DMS 273 treated with DMSO at 0.1 percent for 48 hours (cell line): ENCODE results near the gene MTMR8.

Experiments
- DNase-seq: peaks from one replicate; lab custom pipeline; 2025; lab: John Stamatoyannopoulos, UW

MTMR8 gene

DNA sequence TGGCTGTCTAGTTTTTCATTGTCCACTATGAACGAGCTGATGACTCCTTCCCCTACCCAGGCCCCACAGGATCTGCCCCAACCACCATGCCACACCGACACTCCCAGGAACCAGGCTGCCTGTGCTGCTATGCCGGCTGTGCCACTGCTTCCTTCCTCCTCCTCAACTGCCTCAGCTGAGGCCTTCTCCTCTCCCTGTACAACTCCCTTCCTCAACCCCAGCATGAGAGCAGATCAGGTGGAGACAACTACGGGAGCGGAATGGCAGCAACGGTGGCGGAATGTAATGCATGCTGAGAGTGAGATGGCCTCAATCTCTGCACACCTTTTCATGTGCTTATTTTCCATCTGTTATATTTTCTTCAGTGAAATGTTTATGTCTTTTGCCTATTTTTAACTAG is 88.5 kb downstream of the MTMR8 start:
- DNase-seq: no peak

DNA sequence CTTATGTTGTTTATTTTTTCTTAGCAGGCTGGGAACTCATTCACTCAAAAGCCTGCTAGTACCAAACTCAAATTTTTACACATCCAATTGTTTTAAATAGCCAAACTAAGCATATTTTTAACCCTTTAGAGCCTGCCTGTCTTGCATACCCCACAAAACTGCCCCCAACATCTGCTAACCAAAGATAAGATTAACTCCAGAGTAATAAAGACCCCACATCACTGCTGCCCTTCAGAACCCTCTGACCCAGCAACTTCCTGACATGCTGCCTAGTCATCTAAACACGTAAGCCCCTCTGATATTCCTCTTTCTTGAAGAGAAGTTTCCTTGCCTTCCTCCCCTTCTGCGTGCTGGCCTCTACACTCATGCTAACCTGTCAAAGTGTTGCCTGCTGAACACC is 104.1 kb downstream of the MTMR8 start:
- DNase-seq: no peak

DNA sequence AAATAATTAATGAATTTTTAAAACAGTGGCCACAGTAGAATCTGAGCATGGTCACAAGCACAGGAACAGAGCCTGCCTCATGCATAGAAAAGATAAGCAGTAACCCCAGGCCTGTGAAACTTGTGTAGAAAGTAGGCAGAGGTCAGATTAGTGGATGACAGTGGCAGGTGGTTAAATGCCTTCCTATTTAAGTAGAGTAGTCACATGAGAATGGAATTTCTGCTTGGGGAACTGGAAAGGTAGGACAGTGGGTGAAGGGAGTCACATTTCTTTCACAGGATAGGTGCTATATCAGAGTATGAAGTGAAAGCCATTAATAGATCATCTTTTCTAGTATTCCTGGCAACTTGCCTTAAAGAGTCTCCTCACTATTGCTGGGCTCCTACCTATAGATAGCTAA is 130.0 kb downstream of the MTMR8 start:
- no peak for DNase-seq

DNA sequence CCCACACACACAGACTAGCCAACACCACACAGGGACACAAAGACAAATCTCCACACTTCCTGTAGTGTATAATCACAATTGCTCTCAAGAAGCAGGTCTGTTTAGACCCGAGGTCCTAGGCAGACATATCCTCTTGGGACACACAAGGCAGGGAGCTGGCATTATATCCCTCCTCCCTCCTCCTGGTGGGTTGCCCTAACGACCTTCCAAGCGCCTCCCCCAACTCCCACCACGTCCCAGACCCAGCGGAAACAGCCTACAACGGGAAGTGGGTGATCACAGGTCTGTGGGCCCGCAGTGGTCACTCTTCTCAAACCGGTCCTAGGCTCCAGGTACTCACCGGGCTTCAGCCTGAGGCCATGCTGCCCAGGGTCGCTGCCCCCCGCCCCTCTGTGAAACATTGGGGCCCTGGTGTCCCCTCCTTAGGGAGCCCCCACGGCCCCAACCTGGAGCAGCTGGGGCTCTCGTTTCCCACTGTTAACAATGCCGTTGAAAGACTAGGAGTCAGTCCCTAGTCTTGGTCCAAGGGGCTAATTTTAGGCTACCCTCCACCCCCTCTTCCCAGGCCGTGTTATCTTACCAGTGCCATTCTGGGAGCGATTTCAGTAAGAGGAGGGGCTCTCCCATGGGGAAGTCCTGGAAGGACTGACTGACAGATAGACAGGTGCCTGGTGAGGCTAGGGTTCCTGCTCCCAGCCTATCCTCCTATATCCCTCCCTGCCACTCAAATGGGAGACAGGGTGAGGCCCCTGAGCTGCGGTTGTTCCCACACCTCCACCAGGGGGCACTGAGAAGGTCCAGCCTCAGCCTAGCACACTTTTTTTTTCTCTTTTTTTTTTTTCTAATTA is 164.9 kb downstream of the MTMR8 start, which contains the start of gene ASB12:
Gene ASB12, minus strand, starts transcription at position 485 of the 848 bp plus-strand sequence. CDS start 4,957 bp downstream, outside the sequence.
- DNase-seq: no peak

DNA sequence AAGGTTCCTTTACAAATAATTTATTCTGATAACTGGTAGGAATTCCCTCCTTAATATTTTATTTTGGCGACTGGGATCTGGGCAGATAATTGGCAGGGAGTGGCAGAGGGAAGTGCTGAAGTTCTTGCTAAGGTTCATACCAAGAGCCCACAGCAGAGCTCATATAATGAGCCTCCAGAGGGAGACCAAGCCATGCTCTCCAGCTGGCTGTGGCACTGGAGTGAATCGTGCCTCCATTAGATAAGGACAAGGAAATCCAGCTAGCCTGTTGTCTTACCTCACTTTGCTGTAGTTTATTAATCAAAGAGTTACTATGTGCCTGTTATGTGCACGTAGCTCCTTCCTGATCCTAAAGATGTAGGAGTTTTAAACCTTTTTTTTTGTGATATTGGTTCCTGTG is 166.1 kb downstream of the MTMR8 start:
- DNase-seq: no peak
